BJ (cell line): ENCODE data around the gene SHB. TPM values are rescaled to one million over a fixed set of nuclear protein-coding genes. Genes with fewer than 3 reads are reported as not detected.

Experiments
- CTCF ChIA-PET: fragments of 350-600 bp; formaldehyde crosslinking; extraction: SDS; loops from one replicate; lab custom pipeline; 2021; ENCODE audit warnings: antibody characterized with exemption, inconsistent platforms; lab: Yijun Ruan, JAX
- POLR2A ChIA-PET: fragments of 300-600 bp; sonication (Branson Sonifier 250); formaldehyde crosslinking; extraction: SDS; loops from one replicate; lab custom pipeline; 2021; ENCODE audit warnings: antibody characterized with exemption; lab: Charles Lee
- DNase-seq: peaks from one replicate; pipeline ENCODE4 v3.0.0-alpha.2; 2011; ENCODE audit warnings: low read depth
- H3K27me3 ChIP-seq: 2 replicates; pipeline ENCODE4 v1.6.0; 2011; ENCODE audit warnings: low read length; ENCODE audit not compliant: control insufficient read depth, insufficient read depth
- H3K36me3 ChIP-seq: 2 replicates; pipeline ENCODE4 v1.5.1; 2011; ENCODE audit warnings: low read length; ENCODE audit not compliant: control insufficient read depth, insufficient read depth
- H3K4me3 ChIP-seq: 2 replicates; pipeline ENCODE4 v1.5.1; 2011; ENCODE audit warnings: low read depth, mild to moderate bottlenecking, control low read depth, low read length
- polyA plus RNA-seq: library from polyadenylated mRNA; depleted of rRNA; stranded (reverse); fragments of >200 nt; gene quantifications from 2 replicates; pipeline ENCODE4 v1.2.3, GENCODE V29; 2011
- TF ChIP-seq, protein P1 (sequence below): IDR thresholded peaks from 2 replicates; pipeline ENCODE4 v1.5.1; 2011; ENCODE audit warnings: low read depth, mild to moderate bottlenecking, control low read depth, inconsistent platforms, low read length, moderate library complexity; ENCODE audit not compliant: insufficient read depth

Gene SHB
- polyA plus RNA-seq, 1 experiment = 18.6 TPM

- Histone ChIP-seq H3K4me3 (peak overlapping the region; percentile 84), H3K36me3 (no peaks in the 10 kb centered on the region), H3K27me3 (no peaks in the 10 kb centered on the region)
- POLR2A ChIA-PET = no interaction called here
- no peak for DNase-seq
- CTCF ChIA-PET = interaction anchor here (0.7 to 3.0 kb wide), 6 partner anchors 8 to 458 kb away, joined by 3 to 15 read pairs (median 5); no protein-coding TSS in a partner anchor
- TF ChIP-seq, protein P1, sequence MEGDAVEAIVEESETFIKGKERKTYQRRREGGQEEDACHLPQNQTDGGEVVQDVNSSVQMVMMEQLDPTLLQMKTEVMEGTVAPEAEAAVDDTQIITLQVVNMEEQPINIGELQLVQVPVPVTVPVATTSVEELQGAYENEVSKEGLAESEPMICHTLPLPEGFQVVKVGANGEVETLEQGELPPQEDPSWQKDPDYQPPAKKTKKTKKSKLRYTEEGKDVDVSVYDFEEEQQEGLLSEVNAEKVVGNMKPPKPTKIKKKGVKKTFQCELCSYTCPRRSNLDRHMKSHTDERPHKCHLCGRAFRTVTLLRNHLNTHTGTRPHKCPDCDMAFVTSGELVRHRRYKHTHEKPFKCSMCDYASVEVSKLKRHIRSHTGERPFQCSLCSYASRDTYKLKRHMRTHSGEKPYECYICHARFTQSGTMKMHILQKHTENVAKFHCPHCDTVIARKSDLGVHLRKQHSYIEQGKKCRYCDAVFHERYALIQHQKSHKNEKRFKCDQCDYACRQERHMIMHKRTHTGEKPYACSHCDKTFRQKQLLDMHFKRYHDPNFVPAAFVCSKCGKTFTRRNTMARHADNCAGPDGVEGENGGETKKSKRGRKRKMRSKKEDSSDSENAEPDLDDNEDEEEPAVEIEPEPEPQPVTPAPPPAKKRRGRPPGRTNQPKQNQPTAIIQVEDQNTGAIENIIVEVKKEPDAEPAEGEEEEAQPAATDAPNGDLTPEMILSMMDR = no peak
These were observed 163.9 kb downstream of the SHB start for GRCh38 chr9:37905131-37905505.

- H3K27me3 ChIP-seq = no peaks in the 10 kb centered on the region
- POLR2A ChIA-PET = no interaction called here
- CTCF ChIA-PET = interaction anchor here (0.6 to 3.0 kb wide), 8 partner anchors 9 to 459 kb away, joined by 3 to 15 read pairs (median 4); no protein-coding TSS in a partner anchor
- H3K36me3 ChIP-seq = no peaks in the 10 kb centered on the region
- TF ChIP-seq, protein P1 = no peak
- H3K4me3 ChIP-seq = peak overlapping the region; percentile 84
- no peak for DNase-seq
These were observed 164.4 kb downstream of the SHB start for GRCh38 chr9:37904445-37905130.

DNA sequence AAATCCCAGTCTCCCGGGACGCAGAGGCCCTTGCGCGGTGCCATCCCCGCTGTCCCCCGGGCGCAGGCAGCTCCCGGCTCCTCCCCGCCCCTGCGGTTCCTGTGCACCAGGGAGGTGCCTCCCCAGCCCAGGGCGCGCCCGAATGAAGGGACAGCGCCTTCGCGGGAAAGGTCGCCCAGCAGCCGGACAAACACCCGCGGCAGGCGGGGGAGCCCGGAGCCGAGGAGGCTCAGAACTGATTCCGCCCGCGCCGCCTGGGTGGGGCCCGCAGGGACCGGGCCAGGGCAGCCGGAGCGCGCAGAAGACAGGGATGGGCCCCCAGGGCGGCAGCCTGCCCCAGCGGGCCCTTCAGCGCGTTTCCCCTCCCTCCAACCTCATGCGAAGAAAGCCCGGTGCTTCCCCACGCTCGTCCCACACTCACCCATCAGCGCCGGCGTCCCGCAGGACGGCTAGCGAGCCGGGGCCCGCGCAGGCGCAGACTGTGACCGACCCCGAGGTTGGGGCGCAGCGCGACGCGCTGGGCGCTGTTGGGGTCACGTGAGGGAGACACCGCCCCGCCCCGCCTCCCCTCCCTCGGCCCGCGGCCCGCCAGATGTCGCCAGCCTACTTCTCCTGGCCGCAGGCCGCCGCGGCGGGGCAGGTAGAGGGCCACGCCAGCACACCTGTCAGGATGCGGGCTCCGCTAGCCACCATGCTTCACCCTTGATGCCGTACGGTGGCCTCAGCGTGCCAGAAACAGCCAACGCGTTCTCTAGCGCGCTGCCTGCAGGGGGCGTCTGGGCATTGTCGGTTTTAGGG is 165.2 kb downstream of the SHB start, which contains the start of gene SLC25A51:
Gene SLC25A51, minus strand, starts transcription at position 481 of the 798 bp plus-strand sequence. CDS start 15,577 bp downstream, outside the sequence.
- no peaks in the 10 kb centered on the region for H3K27me3 ChIP-seq
- DNase-seq = peak; percentile 44
- ChIA-PET CTCF (interaction anchor here (0.7 to 3.0 kb wide), 15 partner anchors 10 to 503 kb away, joined by 3 to 15 read pairs (median 4); partner anchors contain the start of gene SHB), POLR2A (no interaction called here)
- TF ChIP-seq, protein P1 = peak; percentile 98
- no peaks in the 10 kb centered on the region for H3K36me3 ChIP-seq
- peak within 1 kb of the TSS; percentile 84 for H3K4me3 ChIP-seq

DNA sequence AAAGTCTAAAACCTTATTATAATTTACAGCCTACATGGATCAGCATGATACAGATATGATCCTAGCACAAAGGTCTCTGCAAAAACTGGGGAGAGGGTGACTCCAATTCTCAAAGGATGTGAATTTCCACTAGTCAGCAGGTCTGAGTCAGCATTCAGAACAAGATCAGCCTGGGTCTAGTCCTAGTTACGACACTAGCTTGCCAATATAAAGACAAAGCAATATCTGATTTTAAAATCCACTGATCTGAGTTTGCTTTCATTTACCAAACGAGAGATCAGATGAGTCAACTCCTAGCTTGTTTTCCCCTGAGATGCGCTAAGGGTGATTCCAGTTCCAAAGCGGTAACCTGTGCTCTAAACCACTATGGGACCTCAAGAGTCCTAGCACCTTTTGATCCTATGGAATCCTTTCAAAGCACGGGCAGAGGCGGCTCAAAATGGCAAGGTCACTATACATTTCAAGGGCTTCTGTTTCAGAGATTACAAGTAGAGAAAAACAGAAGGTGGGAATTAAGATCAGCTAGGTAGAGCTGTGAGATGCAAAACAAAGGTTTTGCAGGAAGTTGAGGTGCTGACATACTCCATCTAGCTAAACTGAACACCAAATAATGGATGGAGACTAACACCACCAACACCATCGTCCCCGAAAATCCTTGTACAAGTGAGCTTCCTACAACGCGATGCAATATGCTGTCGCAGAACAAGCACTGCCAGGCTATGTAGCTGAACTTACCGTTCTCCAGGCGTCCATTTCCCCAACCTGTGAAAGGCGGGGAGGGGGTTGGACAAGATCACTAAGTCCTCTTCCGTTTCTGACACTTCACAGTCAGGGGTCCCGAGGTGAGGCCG is 166.0 kb downstream of the SHB start:
- Histone ChIP-seq H3K27me3 (no peaks in the 10 kb centered on the region), H3K4me3 (peak overlapping the region; percentile 84), H3K36me3 (no peaks in the 10 kb centered on the region)
- ChIA-PET CTCF (interaction anchor here (0.7 to 3.0 kb wide), 16 partner anchors 9 to 504 kb away, joined by 3 to 15 read pairs (median 4); partner anchors contain the start of gene SHB), POLR2A (no interaction called here)
- TF ChIP-seq, protein P1 = no peak
- no peak for DNase-seq
